ENCODE measurements around the gene LRRC7. TPM values are rescaled to one million over a fixed set of nuclear protein-coding genes. Genes with fewer than 3 reads are reported as not detected.

The LRRC7 gene
- total and polyA plus RNA-seq, 2 experiments from 2014 or later, result 1.2 TPM; not detected in 1

GRCh38 chr1:69638673-69639072, 71.0 kb downstream of the LRRC7 start (continued):
- TF ChIP-seq ZNF462 (CRISPR knock-in tag; IDR thresholded peaks at IDR 0.05), result no peak
- no peak for TF ChIP-seq JUNB (IDR thresholded peaks at IDR 0.05; ENCODE audit: unreplicated experiment)
- no peak for TF ChIP-seq ZNF114 (CRISPR knock-in tag; IDR thresholded peaks at IDR 0.05)
- no peak for TF ChIP-seq CTCF (conservative IDR thresholded peaks at IDR 0.05; ENCODE audit: low read depth in 2 of 2)
- TF ChIP-seq REST (IDR thresholded peaks at IDR 0.05; ENCODE audit: unreplicated experiment), result no peak
- no peak for TF ChIP-seq EZH2phosphoT487 (IDR thresholded peaks at IDR 0.05; ENCODE audit: unreplicated experiment)
- no peak for TF ChIP-seq STAT1 (IDR thresholded peaks at IDR 0.05; ENCODE audit: unreplicated experiment)
- TF ChIP-seq ZNF331 (CRISPR knock-in tag; IDR thresholded peaks at IDR 0.05; ENCODE audit: low read depth), result no peak
